Cortex of kidney (tissue), 1 donor: ENCODE results near the gene YEATS2.

Experiments used
- DNase-seq: peaks from one replicate; lab custom pipeline; 2025; lab: John Stamatoyannopoulos, UW

The YEATS2 gene

DNA sequence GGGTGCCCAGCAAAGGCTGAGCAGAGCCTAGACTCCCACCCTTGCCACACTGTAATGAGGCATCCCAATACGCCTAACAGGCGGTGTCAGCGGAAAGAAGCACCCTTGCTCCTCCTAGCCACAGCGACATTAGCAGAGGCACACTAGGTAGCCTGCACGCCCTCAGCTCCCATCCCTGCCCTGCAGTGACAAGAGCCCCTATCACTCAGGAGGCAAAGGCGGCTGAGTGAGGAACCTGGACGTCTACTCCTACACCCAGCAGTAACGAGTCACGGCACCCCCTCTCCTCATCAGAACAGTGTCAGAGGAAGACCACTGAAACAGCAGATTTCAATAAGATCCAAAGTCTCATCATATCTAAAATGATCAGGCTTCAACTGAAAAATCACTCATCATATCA is 139.8 kb downstream of the YEATS2 start:
- no peak for DNase-seq

DNA sequence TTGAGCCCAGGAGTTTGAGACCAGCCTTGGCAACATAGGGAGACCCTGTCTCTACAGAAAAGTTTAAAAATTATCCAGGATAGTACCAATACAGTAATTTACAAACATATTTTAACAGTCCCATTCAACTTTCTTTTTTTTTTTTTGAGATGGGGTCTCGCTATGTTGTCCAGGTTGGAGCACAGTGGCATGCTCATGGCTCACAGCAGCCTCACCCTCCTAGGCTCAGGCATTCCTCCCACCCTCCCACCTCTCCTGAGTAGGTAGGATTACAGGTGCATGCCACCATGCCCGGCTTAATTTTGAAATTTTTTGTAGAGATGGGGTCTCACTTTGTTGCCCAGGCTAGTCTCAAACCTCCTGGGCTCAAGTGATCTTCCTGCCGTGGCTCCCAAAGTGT is 140.3 kb downstream of the YEATS2 start:
- no peak for DNase-seq

DNA sequence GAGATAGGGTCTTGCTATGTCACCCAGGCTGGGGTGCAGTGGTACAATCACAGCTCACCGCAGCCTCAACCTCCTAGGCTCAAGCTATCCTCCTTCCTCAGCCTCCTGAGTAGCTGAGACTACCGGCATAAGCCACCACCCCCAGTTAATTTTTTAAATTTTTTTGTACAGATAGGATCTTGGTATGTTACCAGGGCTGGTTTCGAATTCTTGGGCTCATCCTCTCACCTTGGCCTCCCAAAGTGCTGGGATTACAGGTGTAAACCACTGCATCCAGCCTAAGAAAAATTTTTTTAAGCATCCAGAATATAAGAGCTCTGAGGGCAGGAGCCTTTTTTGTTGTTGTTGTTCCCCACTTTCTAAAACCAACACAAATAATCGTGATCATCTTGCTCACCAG is 142.2 kb downstream of the YEATS2 start:
- no peak for DNase-seq

DNA sequence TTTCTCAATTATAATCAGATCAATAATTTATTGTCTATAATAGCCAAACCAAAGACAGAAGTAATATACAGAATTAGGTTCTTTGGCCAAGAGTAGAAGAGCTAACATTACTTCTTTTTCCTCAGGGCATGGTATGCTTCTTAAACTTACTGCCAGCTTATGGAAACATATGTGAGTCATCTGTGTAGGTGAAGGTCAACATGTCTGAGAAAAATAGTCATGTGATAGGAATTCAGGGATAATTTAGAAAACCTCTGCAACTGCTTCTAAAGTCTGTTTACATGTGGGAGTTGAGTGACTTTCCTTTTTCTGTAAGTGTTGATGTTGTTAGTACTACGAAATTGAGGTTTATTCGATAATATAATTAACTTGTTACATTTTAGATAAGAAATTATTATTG is 147.0 kb downstream of the YEATS2 start:
- DNase-seq, result no peak

DNA sequence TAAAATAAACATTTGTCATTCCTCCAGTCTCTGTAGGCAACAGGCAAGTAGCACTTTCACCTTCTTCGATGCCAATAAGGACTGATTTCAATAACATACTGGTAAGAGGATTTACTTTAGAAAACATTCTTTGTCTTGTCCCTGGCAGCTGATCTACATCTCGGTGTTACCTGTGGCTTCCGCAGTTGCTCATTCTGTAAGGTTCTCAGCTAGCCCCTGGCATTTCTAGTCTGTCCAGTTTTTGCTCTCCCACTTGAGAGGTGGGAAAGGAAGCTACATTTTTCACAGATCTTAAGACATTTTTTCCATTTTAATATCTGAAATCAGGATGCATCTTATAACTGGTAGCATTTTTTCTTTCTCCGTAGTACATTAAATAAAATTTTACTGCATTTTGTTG is 147.5 kb downstream of the YEATS2 start:
- no peak for DNase-seq

DNA sequence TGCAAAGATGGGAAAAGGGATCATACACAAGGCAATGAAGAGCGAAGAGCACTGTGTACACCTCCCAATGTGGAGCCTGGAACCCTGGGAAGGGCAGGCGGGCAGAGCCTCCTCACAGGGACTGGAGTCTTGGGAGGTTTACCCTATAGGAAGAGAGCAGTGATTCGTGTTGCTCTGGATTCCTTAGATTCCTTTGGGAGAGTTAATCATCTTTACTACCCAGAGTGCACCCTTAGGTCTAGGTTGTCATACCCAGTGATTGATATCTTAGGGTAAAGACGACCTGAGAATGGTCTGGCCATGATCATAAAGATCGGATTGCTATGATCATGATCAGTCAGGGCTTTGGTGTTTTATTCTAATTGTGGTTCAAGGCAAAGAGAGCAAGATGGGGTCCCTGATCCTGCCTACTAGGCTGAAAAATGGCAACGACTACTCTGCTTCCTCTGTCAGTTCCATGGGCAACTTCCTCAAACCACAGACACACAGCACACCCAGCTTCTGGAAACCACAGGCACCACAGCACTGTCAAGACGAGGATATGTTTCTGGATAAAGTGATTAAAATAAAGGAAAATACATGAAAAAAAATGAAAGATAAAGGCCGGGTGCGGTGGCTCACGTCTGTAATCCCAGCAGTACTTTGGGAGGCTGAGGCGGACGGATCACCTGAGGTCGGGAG is 148.2 kb downstream of the YEATS2 start:
- DNase-seq, result no peak

DNA sequence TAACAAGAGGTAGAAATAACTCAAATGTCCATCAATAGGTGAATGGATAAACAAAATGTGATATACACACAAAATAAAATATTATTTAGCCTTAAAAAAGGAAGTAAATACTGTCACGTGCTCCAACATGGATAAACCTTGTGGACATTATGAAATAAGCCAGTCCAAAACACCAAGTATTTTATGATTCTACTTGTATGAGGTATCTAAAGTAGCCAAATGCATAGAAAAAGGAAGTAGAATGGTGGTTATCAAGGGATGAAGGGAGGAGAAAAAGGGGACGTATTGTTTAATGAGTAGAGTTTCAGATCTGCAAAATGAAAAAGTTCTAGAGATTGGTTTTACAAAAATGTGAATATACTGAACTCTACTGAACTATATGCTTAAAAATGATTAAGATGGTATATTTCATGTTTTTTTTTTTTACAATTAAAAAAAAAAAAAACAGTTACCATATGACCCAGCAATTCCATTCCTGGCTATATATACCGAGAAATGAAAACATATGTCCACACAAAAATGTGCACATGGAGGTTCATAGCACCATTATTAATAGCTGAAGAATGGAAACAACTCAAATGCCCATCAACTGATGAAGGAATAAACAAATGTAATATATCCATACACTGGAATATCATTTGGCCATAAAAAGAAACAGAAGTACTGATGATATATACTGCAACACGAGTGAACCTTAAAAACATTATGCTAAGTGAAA is 156.9 kb downstream of the YEATS2 start:
- DNase-seq, result no peak

DNA sequence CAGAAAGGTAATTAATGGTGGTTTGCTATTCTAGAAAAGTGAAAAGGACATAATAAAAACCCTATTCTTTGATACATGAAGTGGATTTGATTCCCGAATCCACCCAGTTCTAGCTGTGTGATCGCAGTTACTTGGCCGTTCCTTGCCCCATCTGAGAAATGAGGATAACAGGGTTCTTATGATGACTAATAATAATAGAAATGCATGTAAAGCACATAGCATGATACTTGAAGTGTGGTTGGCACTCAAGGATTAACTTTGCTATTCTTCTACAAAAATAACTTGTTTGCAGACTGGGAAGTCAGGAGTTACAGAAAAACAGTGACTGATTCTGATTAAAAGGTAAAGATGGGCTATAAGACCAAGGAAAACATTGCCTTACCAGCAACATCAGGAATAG is 160.3 kb downstream of the YEATS2 start:
- no peak for DNase-seq
